ENCODE data around the gene CYB5RL. TPM values are rescaled to one million over a fixed set of nuclear protein-coding genes. Genes with fewer than 3 reads are reported as not detected.

CYB5RL gene
- total RNA-seq, 1 experiment from 2014 or later = 12.9 TPM

DNA sequence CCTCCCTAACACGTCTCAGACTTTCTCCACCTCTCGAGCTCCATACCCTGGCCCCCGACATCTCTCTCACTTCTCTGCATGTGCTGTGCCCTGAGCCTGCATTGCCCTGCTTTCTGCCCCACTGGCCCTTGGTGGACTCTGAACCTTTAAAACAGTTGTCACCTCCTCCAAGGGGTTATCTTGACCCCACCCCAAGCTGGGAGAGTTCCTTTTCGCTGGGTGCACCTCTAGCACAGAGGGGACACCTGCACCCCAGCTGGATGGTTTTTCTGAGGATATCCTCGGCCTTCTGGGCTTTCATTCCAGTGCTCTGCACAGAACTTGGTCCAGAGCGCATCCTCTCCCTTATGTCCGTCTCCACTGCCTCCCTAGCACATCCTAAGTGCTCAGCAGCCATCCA lies 42.8 kb downstream of the CYB5RL start:
- H3K4me3 Mint-ChIP-seq (ENCODE audit: low read depth, unreplicated experiment) = no peak overlapping the region
- no peaks in the 10 kb centered on the region for H3K9me3 Mint-ChIP-seq (ENCODE audit: low read depth, unreplicated experiment)
- H3K4me1 Mint-ChIP-seq (ENCODE audit: low read depth, unreplicated experiment) = peaks cover 15% of the 10 kb centered on the region
- no TSS peak for BruUV-seq (replicated peaks)
- CTCF ChIA-PET = no interaction called here
- H3K27me3 Mint-ChIP-seq (ENCODE audit: unreplicated experiment) = peaks cover 18% of the 10 kb centered on the region
- intact Hi-C loops (cut with micrococcal nuclease; ENCODE audit: unreplicated experiment) = no loop called here
- DNase-seq = no peak
- peaks cover 10% of the 10 kb centered on the region for H3K36me3 Mint-ChIP-seq (ENCODE audit: insufficient read depth, unreplicated experiment)
- TF ChIP-seq, protein P1, sequence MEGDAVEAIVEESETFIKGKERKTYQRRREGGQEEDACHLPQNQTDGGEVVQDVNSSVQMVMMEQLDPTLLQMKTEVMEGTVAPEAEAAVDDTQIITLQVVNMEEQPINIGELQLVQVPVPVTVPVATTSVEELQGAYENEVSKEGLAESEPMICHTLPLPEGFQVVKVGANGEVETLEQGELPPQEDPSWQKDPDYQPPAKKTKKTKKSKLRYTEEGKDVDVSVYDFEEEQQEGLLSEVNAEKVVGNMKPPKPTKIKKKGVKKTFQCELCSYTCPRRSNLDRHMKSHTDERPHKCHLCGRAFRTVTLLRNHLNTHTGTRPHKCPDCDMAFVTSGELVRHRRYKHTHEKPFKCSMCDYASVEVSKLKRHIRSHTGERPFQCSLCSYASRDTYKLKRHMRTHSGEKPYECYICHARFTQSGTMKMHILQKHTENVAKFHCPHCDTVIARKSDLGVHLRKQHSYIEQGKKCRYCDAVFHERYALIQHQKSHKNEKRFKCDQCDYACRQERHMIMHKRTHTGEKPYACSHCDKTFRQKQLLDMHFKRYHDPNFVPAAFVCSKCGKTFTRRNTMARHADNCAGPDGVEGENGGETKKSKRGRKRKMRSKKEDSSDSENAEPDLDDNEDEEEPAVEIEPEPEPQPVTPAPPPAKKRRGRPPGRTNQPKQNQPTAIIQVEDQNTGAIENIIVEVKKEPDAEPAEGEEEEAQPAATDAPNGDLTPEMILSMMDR (IDR thresholded peaks at IDR 0.05; ENCODE audit: unreplicated experiment) = no peak
- H3K27ac Mint-ChIP-seq (ENCODE audit: unreplicated experiment) = no peak overlapping the region

DNA sequence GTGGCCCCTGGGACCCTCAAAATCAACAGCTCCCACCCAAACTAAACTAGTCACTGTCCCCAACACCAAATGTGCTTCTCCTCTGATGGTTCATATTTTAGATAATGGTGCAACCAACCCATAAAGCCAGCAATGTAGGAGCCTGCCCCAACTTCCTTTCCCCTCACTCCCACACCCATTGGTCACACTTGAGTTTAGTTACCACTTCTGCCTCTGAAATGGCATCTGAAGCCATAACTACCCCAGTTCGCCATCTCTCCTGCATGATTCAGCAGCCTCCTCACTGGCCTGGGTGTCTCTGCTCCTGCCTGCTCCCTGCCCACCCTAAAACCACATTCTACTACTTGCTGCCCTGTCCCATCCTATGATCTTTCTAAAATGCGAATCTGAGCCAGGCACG lies 43.6 kb downstream of the CYB5RL start:
- intact Hi-C loops (cut with micrococcal nuclease; ENCODE audit: unreplicated experiment) = no loop called here
- Mint-ChIP-seq H3K9me3 (ENCODE audit: low read depth, unreplicated experiment) (no peaks in the 10 kb centered on the region), H3K4me1 (ENCODE audit: low read depth, unreplicated experiment) (peaks cover 15% of the 10 kb centered on the region), H3K27me3 (ENCODE audit: unreplicated experiment) (peaks cover 10% of the 10 kb centered on the region), H3K27ac (ENCODE audit: unreplicated experiment) (no peak overlapping the region), H3K36me3 (ENCODE audit: insufficient read depth, unreplicated experiment) (peaks cover 10% of the 10 kb centered on the region), H3K4me3 (ENCODE audit: low read depth, unreplicated experiment) (no peak overlapping the region)
- CTCF ChIA-PET = no interaction called here
- TF ChIP-seq, protein P1 (IDR thresholded peaks at IDR 0.05; ENCODE audit: unreplicated experiment) = no peak
- DNase-seq = no peak
- no TSS peak for BruUV-seq (replicated peaks)

DNA sequence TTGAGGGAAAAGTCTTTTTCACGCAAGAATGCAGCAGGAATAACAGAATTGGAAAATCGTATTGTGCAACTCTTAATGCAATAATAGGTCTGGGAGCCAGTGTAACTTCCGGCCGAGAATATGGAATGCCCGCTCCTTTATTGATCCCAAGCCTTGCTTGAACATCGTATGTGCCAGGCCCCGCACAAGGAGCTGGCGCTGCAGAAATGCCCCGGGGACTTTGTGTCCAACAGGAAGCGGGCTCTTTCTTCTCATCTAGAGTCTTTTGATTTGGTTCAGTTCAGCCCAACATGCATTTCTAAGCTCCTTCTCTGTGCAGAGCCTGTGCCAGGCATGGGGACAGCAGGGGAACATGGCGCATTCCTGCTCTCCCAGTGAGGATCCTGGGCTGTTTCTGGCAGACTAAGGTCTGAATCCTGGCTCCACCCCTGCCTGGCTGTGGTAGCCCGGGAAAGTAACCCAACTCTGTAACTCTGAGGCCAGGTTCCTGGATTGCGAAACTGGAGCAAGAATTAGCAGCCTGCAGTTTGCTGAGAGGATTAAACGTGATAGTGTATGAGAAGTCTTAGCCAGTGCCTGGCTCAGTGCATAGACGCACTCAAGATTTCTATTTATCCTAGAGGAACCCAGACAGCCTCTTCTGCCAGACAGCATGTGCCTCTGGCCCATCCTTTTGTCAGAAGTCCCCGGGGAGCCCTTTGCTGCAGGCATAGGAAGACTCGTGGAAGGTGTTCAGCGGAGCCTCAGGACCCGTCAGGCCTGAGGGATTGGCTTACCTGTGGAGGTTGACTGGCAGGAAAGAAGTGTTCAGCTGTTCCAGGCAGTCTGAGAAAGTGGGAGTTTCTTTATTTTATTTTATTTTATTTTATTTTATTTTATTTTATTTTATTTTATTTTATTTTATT lies 46.0 kb downstream of the CYB5RL start:
- Mint-ChIP-seq H3K27me3 (ENCODE audit: unreplicated experiment) (no peaks in the 10 kb centered on the region), H3K27ac (ENCODE audit: unreplicated experiment) (peak overlapping the region; percentile 40), H3K4me3 (ENCODE audit: low read depth, unreplicated experiment) (no peak overlapping the region), H3K9me3 (ENCODE audit: low read depth, unreplicated experiment) (no peaks in the 10 kb centered on the region), H3K36me3 (ENCODE audit: insufficient read depth, unreplicated experiment) (peaks cover 10% of the 10 kb centered on the region), H3K4me1 (ENCODE audit: low read depth, unreplicated experiment) (peaks cover 15% of the 10 kb centered on the region)
- intact Hi-C loops (cut with micrococcal nuclease; ENCODE audit: unreplicated experiment) = no loop called here
- no TSS peak for BruUV-seq (replicated peaks)
- CTCF ChIA-PET = no interaction called here
- DNase-seq = peak; percentile 68
- TF ChIP-seq, protein P1 (IDR thresholded peaks at IDR 0.05; ENCODE audit: unreplicated experiment) = no peak

DNA sequence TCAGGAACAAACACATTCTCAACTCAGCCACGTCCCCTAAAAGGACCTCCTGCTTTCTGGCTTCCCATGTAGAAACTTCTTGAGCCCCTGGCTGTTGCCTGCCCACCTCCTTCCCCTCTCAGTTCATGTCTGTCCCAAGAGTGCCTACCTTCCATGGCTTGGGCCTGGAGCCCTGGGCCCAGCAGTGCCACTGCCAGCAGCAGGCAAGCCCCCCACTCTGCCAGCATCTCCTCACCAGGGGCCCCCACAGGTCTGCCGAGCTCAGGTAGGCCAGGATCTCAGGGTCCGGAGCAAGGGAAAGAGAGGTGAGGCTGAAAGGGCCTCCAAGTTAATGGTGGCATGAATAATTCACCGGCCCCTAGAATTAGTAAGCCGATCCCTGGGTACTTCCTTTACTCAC lies 47.1 kb downstream of the CYB5RL start, which contains the start of gene CDCP2:
TSS of gene CDCP2 (minus strand) at position 305 of the 400 bp plus-strand sequence. CDS start at position 227, 78 bp downstream.
- TF ChIP-seq, protein P1 (IDR thresholded peaks at IDR 0.05; ENCODE audit: unreplicated experiment) = no peak
- no peak within 1 kb of the TSS for H3K4me3 Mint-ChIP-seq (ENCODE audit: low read depth, unreplicated experiment)
- no peak for DNase-seq
- H3K36me3 Mint-ChIP-seq (ENCODE audit: insufficient read depth, unreplicated experiment) = peaks cover 10% of the 10 kb centered on the region
- intact Hi-C loops (cut with micrococcal nuclease; ENCODE audit: unreplicated experiment) = no loop called here
- no TSS peak for BruUV-seq (replicated peaks)
- no peaks in the 10 kb centered on the region for H3K9me3 Mint-ChIP-seq (ENCODE audit: low read depth, unreplicated experiment)
- no peaks in the 10 kb centered on the region for H3K27me3 Mint-ChIP-seq (ENCODE audit: unreplicated experiment)
- H3K4me1 Mint-ChIP-seq (ENCODE audit: low read depth, unreplicated experiment) = peaks cover 15% of the 10 kb centered on the region
- H3K27ac Mint-ChIP-seq (ENCODE audit: unreplicated experiment) = peak within 1 kb of the TSS; percentile 40
- CTCF ChIA-PET = no interaction called here
